GM18505 (cell line): ENCODE measurements around the gene MAD1L1.
"Not testable (repeated sequence)": the region's sequence is repeated elsewhere in the genome, so short reads cannot be mapped to it uniquely, and the experiment has no call there.

ENCODE experiments used
- ATAC-seq: cut with Tn5 transposase; IDR thresholded peaks from one replicate; pipeline ENCODE4 v1.9.1; 2021; ENCODE audit not compliant: unreplicated experiment
- POLR2A ChIP-seq: IDR thresholded peaks from 4 replicates; pipeline ENCODE4 v1.6.1; 2011; ENCODE audit warnings: borderline replicate concordance; ENCODE audit not compliant: insufficient read depth, insufficient read length; ENCODE audit errors: extremely low read depth

MAD1L1 gene

GRCh38 chr7:2269991-2270460, 37.3 kb upstream of the MAD1L1 start:
- ATAC-seq: no peak
- TF ChIP-seq POLR2A: no peak

- ATAC-seq: not testable (repeated sequence)
Observed at GRCh38 chr7:2269089-2269990, 36.6 kb upstream of the MAD1L1 start.

DNA sequence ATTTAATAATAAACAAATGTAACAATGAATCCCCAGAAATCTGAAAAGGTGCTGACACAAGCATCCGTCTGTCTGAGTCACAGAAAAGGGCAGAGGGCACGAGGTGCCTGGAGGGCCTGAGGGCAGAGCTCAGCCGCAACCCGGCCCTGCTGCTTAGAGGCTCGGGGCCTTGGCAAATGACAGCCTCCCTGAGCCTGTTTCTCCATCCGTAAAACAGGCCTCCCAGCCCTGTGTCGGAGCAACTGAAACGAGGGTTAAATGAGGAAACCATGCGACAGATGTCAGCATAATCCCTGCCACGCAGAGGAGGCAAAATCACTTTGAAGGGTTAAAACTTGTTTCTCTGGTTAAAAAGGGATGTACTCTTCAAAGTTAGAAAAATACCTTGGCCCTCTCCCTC, 34.2 kb upstream of the MAD1L1 start:
- no peak for TF ChIP-seq POLR2A
- no peak for ATAC-seq

DNA sequence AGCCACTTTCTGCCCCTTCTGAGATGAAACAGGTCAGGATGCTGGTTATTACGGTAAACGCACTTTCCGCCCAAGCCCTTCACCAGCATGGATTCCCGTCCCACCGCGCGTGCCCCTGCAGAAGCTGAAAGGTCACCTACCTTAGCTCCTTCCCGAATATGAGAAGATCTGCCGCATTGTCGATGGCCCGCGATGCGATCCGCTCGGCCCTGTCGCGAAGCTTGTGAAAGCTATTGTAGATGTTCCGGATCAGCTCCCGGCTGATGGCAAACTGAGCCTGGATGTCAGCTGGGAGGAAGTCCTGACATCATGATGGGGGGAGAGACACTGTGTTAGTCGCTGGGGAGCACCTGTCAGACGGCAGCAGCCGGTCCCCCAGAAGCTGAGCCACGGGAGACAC, 31.4 kb upstream of the MAD1L1 start:
- no peak for TF ChIP-seq POLR2A
- ATAC-seq: no peak

- no peak for TF ChIP-seq POLR2A
- no peak for ATAC-seq
Observed at GRCh38 chr7:2263176-2263575, 30.4 kb upstream of the MAD1L1 start.

GRCh38 chr7:2261611-2262010, 28.9 kb upstream of the MAD1L1 start:
- ATAC-seq: no peak
- no peak for TF ChIP-seq POLR2A

- no peak for ATAC-seq
- TF ChIP-seq POLR2A: no peak
Observed at GRCh38 chr7:2260820-2261219, 28.1 kb upstream of the MAD1L1 start.

DNA sequence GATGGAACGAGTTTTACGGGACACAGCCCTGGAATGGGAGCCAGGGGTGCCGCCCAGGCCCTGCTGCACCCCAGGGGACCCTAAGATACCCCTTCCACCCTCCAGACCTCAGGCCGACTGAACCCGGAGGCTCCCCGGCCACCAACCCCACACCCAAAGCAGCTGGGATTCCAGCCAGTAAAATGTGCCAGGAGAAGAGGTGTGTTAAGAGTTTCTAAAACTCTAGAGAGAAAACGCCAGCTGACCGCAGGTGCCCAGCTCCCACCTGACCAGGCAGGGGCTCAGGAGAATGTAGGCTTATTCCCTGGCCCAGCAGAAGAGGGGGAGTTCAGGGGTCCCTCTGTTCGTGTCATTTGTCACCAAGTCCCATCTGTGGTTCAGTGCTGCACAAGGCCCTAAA, 26.7 kb upstream of the MAD1L1 start:
- ATAC-seq: no peak
- no peak for TF ChIP-seq POLR2A

DNA sequence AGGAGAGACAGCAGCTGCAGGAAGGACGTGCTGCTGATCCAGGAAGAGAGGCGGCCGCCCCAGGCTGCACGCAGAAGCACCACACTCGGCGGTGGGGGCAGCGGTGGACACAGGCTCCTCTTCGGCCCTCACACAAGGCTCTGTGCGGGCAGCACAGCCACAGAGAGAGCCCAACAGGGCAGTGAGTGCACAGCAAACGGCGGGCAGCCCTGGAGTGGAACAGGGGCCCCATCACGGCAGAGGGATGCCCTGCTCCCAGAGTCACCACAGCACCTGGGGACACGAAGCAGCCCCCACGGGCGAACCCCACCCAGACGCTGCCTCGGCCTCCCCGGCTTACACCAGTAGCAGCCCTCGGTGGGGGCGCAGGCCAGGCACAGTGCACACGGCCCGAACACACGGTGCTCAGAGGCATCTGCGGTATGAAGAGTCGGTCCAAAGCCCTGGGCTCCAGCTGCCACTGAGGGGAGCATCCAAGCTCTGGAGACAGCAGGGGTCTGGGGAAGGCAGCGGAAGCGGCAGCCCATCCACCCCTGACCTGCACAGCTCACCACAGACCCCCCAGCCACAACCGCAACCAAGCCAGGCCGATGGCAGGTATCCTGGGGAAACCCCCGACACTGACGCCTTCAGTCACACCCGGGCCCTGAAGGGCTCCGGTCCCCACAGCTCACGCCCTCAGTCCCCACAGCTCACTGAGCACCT, 26.1 kb upstream of the MAD1L1 start:
- no peak for ATAC-seq
- TF ChIP-seq POLR2A: no peak

GRCh38 chr7:2257651-2258050, 24.9 kb upstream of the MAD1L1 start:
- TF ChIP-seq POLR2A: no peak
- ATAC-seq: no peak

DNA sequence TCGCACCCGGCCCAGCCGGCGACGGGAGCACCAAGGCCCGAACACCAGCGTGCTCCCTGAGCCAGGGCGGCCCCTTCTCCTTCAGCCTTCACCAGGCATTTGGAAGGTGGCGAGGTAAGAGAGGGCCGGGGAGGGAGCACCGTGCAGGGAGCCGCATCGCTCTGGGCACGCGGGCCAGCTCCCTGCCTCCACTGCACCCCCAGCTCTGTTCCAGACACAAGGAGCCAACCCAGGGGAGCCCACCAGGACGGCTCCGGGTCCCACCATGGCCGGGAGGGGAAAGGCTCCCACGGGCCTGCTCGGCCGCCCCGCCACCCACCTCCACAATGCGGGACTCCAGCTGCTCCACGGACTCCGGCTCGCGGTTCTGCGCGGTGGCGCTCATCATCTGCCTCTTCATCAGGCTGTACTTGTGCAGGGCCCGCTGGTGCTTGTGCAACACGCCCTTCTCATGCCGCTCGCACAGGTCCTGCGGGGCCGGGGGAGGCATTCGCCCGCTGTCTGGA, 24.4 kb upstream of the MAD1L1 start:
- ATAC-seq: no peak
- TF ChIP-seq POLR2A: no peak

GRCh38 chr7:2256306-2257045, 23.7 kb upstream of the MAD1L1 start:
- ATAC-seq: no peak
- TF ChIP-seq POLR2A: no peak
